HG02798 (cell line): ENCODE data around the gene KCNAB2.

Experiments used
- ATAC-seq: cut with Tn5 transposase; IDR thresholded peaks from one replicate; pipeline ENCODE4 v1.9.1; 2021; ENCODE audit warnings: mild to moderate bottlenecking; ENCODE audit not compliant: unreplicated experiment, poor library complexity

Gene KCNAB2

GRCh38 chr1:6142036-6142621, 96.4 kb downstream of the KCNAB2 start:
- no peak for ATAC-seq

GRCh38 chr1:6142734-6143133, 97.0 kb downstream of the KCNAB2 start:
- ATAC-seq: no peak

- ATAC-seq: no peak
Measured at GRCh38 chr1:6143395-6143794, 97.7 kb downstream of the KCNAB2 start.

- ATAC-seq: no peak
Measured at GRCh38 chr1:6144175-6144574, 98.5 kb downstream of the KCNAB2 start.

GRCh38 chr1:6144647-6145395, 99.1 kb downstream of the KCNAB2 start:
- no peak for ATAC-seq

GRCh38 chr1:6145396-6145750, 99.7 kb downstream of the KCNAB2 start:
- no peak for ATAC-seq

- no peak for ATAC-seq
Measured at GRCh38 chr1:6145864-6146410, 100.2 kb downstream of the KCNAB2 start.

DNA sequence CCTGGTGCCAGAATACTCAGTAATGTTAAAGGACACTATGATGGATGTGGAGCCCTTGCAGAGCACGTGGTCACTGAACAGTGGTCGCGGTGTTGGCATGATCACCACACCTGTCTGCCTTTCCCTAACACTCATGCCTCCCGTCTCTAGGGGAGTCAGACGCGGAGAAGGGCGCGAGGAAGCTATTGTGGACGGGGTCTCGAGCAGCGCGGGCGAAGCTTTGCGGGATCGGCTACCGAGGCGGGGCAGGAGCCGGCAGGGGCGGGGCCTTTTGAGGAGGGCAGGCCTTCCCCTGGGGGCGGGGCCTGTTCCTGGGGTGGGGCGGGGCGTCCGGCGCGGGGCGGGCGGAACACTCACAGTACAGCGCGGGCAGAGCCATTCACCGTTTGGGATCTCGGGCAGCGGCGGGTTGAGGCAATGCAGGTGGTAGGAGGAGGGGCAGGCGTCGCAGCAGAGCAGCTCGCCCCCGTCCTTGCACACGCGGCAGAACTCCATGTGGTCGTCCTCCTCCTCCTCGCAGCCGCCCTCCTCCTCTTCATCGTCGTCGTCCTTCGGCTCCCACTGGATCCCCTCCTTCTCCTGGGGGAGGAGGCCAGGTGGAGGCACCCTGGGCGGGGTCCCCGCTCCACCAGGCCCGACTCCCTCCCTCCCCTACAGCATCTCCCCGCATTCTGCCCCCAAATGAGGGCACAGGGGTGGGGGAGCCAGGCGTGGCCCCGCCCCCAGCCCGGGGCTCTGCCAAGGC, 103.0 kb downstream of the KCNAB2 start:
- no peak for ATAC-seq

DNA sequence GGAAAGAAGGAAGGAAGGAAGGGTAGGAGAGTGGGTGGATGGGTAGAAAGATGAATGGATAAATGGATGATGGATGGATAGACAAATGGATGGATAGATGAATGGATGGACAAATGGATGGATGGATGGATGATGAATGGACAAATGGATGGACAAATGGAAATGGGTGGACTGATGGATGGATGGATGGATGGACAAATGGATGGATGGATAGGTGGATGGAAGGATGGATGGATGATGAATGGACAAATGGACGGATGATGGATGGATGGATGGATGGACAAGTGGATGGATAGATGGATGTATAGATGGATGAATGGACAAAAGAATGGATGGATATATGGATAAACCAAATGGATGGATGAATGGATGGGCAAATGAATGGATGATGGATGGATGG, 103.9 kb downstream of the KCNAB2 start:
- ATAC-seq: no peak

DNA sequence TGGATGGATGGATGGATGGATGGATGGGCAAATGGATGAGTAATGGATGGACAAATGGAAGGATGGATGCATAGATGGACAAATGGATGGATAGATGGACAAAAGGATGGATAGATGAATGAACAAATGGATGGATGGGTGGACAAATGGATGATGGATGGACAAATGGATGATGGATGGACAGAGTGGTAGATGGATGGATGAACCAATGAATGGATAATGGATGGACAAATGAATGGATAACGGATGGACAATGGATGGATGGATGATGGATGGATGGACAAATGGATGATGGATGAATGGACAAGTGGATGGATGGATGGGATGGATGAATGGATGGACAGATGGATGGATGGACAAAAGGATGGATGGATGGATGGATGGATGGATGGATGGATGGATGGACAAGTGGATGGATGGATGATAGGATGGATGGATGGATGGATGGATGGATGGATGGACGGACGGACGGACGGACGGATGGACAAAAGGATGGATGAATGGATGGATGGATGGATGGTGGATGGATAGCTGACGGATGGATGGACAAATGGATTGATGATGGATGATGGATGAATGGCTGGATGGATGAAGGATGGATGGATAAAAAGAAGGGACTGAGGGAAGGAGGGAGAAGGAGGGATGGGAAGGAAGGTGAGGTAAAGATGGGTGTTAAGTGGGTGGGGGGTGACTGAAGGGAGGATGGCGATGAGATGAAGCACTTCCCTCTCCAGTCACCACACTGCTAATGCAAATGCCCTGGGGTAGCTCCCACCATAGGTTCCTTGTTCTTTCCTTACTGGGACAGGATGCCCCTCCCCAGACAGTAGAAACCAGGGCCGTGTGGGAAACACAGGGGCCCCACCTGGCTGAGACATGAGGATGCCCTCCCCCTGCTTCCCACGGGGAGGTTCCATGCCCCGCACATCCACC, 104.6 kb downstream of the KCNAB2 start:
- no peak for ATAC-seq
